Measurements from ENCODE around the gene IKZF3.
"Not testable (repeated sequence)": the region's sequence is repeated elsewhere in the genome, so short reads cannot be mapped to it uniquely, and the experiment has no call there.

GRCh38 chr17:39748444-39749034 is 115.6 kb downstream of the IKZF3 start:
- not testable (repeated sequence) for TF ChIP-seq CTCF (IDR thresholded peaks at IDR 0.05; ENCODE audit: low read length); EZH2phosphoT487 (IDR thresholded peaks at IDR 0.05; ENCODE audit: low read length); EZH2 (optimal IDR thresholded peaks at IDR 0.05; ENCODE audit: low read depth, low read length)

All from MM.1S (cell line).